ENCODE data around the gene NRAP. TPM values are rescaled to one million over a fixed set of nuclear protein-coding genes. Genes with fewer than 3 reads are reported as not detected.

NRAP gene
- total RNA-seq, 1 donor from 2014 or later: 27.1 TPM

DNA sequence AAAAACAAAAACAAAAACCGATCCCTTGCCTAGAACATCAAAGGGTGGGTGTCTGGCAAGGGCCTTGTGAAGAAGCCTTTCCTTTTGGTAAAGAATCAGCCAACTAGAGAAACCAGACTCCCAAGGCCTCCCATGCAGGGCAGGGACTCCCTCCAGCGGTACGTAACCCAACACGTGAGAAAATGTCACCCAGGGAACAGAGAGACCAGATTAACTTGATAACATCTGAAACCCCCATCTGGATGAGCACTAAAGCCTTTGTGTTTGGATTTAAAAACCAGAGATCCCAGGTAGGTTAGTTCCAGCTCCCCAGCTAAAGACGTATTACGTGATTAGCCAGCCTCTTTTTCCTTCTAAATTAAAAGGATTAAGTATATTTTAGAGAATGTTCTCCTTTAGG lies 114.0 kb downstream of the NRAP start:
- H3K4me3 ChIP-seq (ENCODE audit: low read length in 3 of 3): no peak overlapping the region
- H3K27me3 ChIP-seq (ENCODE audit: control insufficient read depth in 3 of 3, insufficient read depth in 3 of 3, low read length in 3 of 3): no peaks in the 10 kb centered on the region
- H3K9ac ChIP-seq (ENCODE audit: low read depth in 1 of 3, low read length in 3 of 3): no peak overlapping the region
- peak overlapping the region; percentile 41 for H3K27ac ChIP-seq (ENCODE audit: low read depth, low read length)
- peaks cover 0 to 5% (median 0%) of the 10 kb centered on the region in 3 donors for H3K4me1 ChIP-seq (ENCODE audit: control insufficient read depth in 3 of 3, insufficient read depth in 3 of 3, low read length in 3 of 3)
- H3K36me3 ChIP-seq (ENCODE audit: control insufficient read depth in 3 of 3, insufficient read depth in 3 of 3, low read length in 3 of 3): no peaks in the 10 kb centered on the region
- no peaks in the 10 kb centered on the region for H3K9me3 ChIP-seq (ENCODE audit: control insufficient read depth in 3 of 3, low read length in 3 of 3)

DNA sequence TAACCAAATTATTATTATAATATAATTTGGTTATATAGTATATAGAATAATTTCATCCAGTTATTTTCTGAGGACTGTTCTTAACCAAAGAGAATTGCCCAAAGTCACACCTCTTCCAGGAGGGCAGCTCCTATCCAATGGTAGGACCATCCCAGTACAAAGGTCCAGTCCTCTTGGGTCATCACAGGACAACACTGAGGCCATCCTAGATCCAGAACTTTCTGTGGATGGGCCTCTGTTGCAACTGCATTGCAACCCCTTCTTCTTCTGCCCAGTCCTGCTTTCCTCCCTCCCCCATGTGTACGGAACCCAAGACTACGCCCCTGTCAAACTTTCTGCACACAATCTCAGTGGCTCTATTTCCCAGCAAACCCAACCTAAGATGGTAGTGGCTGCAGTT lies 116.4 kb downstream of the NRAP start:
- Histone ChIP-seq H3K36me3 (ENCODE audit: control insufficient read depth in 3 of 3, insufficient read depth in 3 of 3, low read length in 3 of 3) (no peaks in the 10 kb centered on the region), H3K9me3 (ENCODE audit: control insufficient read depth in 3 of 3, low read length in 3 of 3) (no peaks in the 10 kb centered on the region), H3K4me3 (ENCODE audit: low read length in 3 of 3) (no peak overlapping the region), H3K9ac (ENCODE audit: low read depth in 1 of 3, low read length in 3 of 3) (no peak overlapping the region), H3K4me1 (ENCODE audit: control insufficient read depth in 3 of 3, insufficient read depth in 3 of 3, low read length in 3 of 3) (no peaks in the 10 kb centered on the region), H3K27me3 (ENCODE audit: control insufficient read depth in 3 of 3, insufficient read depth in 3 of 3, low read length in 3 of 3) (no peaks in the 10 kb centered on the region), H3K27ac (ENCODE audit: low read depth, low read length) (no peak overlapping the region)

DNA sequence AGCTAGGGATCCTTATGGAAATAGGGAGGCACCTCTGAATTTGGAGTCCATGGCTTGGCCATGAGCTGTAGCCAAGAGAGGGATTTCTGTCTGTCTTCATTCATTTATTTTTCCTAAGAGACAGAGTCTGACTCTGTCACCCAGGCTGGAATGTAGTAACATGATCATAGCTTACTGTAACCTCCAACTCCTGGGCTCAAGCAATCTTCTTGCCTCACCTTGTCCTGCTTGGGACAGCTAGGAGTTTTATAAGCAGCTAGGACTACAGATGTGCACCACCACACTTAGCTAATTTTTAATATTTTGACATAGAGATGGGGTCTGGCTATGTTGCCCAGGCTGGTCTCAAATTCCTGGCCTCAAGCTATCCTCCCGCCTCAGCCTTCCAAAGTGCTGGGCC lies 119.4 kb downstream of the NRAP start:
- H3K4me3 ChIP-seq (ENCODE audit: low read length in 3 of 3): no peak overlapping the region
- H3K36me3 ChIP-seq (ENCODE audit: control insufficient read depth in 3 of 3, insufficient read depth in 3 of 3, low read length in 3 of 3): no peaks in the 10 kb centered on the region
- H3K27ac ChIP-seq (ENCODE audit: low read depth, low read length): no peak overlapping the region
- no peaks in the 10 kb centered on the region for H3K9me3 ChIP-seq (ENCODE audit: control insufficient read depth in 3 of 3, low read length in 3 of 3)
- H3K4me1 ChIP-seq (ENCODE audit: control insufficient read depth in 3 of 3, insufficient read depth in 3 of 3, low read length in 3 of 3): peaks cover 12 to 16% (median 13%) of the 10 kb centered on the region in 3 donors
- H3K9ac ChIP-seq (ENCODE audit: low read depth in 1 of 3, low read length in 3 of 3): no peak overlapping the region
- H3K27me3 ChIP-seq (ENCODE audit: control insufficient read depth in 3 of 3, insufficient read depth in 3 of 3, low read length in 3 of 3): no peaks in the 10 kb centered on the region

DNA sequence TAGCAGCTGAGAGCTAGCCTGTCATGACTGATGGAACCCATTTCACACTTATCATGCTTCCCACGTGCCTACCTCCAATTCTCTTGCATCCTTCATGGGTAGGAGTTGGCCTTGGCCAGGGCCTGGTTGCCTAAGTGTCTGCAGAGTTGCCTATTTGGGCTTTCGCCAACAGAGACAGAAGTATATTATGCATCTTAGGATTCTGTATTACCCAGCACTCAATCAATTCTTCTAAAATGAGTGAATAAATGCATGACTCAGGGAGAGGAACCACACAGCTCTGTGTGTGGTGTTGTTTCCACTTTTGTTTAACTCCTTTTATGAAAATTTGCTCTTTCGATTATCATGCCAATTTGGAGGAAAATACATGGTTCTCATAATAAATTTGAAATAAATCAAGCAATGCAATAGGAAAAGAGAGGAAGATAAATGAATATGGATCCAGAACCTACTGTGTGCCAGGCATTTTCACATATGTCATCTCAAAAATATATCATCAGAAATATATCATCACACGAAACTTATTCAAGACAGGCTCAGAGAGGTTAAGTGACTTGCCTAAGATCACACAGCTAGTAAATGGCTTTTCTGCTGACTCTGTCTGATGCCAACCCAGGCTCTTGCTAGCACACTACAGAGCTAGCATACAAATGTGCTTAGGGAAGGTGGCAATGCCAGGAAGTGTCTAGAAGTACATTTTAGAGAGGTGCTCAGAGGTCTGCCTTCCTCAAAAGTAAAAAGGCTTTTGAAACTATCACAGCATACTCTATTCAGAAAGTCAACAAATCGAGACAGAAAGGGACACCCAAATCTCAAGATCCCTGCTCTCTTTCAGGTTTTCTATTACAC lies 120.5 kb downstream of the NRAP start:
- H3K4me1 ChIP-seq (ENCODE audit: control insufficient read depth in 3 of 3, insufficient read depth in 3 of 3, low read length in 3 of 3): peaks cover 12 to 16% (median 13%) of the 10 kb centered on the region in 3 donors
- H3K4me3 ChIP-seq (ENCODE audit: low read length in 3 of 3): no peak overlapping the region
- H3K9me3 ChIP-seq (ENCODE audit: control insufficient read depth in 3 of 3, low read length in 3 of 3): no peaks in the 10 kb centered on the region
- H3K36me3 ChIP-seq (ENCODE audit: control insufficient read depth in 3 of 3, insufficient read depth in 3 of 3, low read length in 3 of 3): no peaks in the 10 kb centered on the region
- no peak overlapping the region for H3K27ac ChIP-seq (ENCODE audit: low read depth, low read length)
- no peak overlapping the region for H3K9ac ChIP-seq (ENCODE audit: low read depth in 1 of 3, low read length in 3 of 3)
- no peaks in the 10 kb centered on the region for H3K27me3 ChIP-seq (ENCODE audit: control insufficient read depth in 3 of 3, insufficient read depth in 3 of 3, low read length in 3 of 3)

DNA sequence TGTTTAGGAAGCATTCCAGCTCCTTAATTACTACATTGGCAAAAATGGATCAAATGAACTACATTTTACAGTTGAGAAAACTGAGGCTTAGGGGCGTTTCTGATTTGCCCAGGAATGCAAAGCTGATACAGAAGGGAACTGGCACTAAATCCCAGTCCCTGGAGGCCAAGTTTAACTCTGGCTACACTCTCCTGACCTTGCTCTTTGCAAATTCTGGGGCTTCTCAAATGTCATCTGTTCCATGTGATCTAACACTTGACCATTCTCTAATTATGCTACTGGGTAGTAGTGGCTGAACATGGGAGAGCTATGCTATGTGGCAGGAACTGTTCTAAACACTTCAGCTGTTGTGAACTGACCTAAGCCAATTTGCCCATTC lies 122.3 kb downstream of the NRAP start:
- no peak overlapping the region for H3K4me3 ChIP-seq (ENCODE audit: low read length in 3 of 3)
- H3K27ac ChIP-seq (ENCODE audit: low read depth, low read length): no peak overlapping the region
- H3K36me3 ChIP-seq (ENCODE audit: control insufficient read depth in 3 of 3, insufficient read depth in 3 of 3, low read length in 3 of 3): no peaks in the 10 kb centered on the region

DNA sequence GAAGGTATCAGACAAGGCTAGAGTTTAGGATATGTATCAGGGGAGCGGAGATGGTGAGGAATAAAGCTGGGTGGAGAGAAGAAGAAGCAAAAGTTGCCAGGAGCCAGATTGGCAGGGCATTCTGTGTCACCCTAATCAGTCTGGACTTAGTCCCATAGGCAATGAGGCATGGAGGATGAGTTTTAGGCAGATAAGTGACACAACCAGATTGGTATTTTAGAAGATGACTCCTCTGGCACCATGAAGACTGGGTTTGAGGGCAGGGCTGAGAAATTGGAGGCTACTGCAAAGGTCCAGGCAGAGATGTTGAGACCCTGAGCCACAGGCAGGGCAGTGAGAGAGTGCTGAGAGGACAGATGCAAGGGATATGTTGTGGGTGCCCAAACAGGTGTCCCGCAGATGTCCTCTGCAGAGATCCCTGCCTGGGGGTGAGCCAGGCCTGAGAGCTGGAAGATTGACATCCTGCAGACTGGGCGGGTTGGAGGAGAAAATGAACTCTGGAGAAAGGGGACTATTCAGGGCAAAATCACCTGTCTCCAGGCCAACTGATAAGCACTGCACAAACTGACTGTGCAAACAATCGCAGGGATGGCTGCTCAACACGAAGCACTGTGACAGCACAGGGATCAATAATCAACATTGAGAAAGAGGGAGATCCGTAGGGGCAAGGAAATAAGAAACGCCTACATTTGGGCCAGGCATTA lies 122.8 kb downstream of the NRAP start:
- H3K27ac ChIP-seq (ENCODE audit: low read depth, low read length): no peak overlapping the region
- H3K9me3 ChIP-seq (ENCODE audit: control insufficient read depth in 3 of 3, low read length in 3 of 3): no peaks in the 10 kb centered on the region
- no peak overlapping the region for H3K4me3 ChIP-seq (ENCODE audit: low read length in 3 of 3)
- H3K9ac ChIP-seq (ENCODE audit: low read depth in 1 of 3, low read length in 3 of 3): no peak overlapping the region
- no peaks in the 10 kb centered on the region for H3K27me3 ChIP-seq (ENCODE audit: control insufficient read depth in 3 of 3, insufficient read depth in 3 of 3, low read length in 3 of 3)
- H3K4me1 ChIP-seq (ENCODE audit: control insufficient read depth in 3 of 3, insufficient read depth in 3 of 3, low read length in 3 of 3): peaks cover 12 to 16% (median 13%) of the 10 kb centered on the region in 3 donors
- H3K36me3 ChIP-seq (ENCODE audit: control insufficient read depth in 3 of 3, insufficient read depth in 3 of 3, low read length in 3 of 3): no peaks in the 10 kb centered on the region

More for the DNA sequence above, 122.3 kb downstream of the NRAP start:
- no peaks in the 10 kb centered on the region for H3K27me3 ChIP-seq (ENCODE audit: control insufficient read depth in 3 of 3, insufficient read depth in 3 of 3, low read length in 3 of 3)
- peaks cover 12 to 16% (median 13%) of the 10 kb centered on the region in 3 donors for H3K4me1 ChIP-seq (ENCODE audit: control insufficient read depth in 3 of 3, insufficient read depth in 3 of 3, low read length in 3 of 3)
- no peak overlapping the region for H3K9ac ChIP-seq (ENCODE audit: low read depth in 1 of 3, low read length in 3 of 3)
- no peaks in the 10 kb centered on the region for H3K9me3 ChIP-seq (ENCODE audit: control insufficient read depth in 3 of 3, low read length in 3 of 3)

DNA sequence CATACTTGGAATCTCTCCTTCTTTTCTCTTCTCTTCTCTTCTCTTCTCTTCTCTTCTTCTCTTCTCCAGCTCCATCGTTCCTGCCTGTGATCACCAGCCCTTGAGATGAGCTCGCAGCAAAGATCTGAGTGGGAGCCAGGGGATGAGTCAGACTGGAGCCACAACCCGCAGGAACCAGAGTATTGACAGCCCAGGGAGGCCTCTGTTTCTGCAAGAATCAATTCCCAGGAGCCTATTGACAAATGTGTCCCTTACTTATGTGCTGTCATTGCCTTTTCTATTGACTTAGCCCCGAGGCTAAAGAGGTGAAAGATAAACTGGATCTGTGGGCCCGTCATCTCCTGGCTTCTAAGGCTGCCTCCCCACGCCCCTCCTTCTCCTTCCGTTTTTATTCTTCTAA lies 124.1 kb downstream of the NRAP start:
- Histone ChIP-seq H3K4me1 (ENCODE audit: control insufficient read depth in 3 of 3, insufficient read depth in 3 of 3, low read length in 3 of 3) (peaks cover 12 to 16% (median 13%) of the 10 kb centered on the region in 3 donors), H3K9ac (ENCODE audit: low read depth in 1 of 3, low read length in 3 of 3) (no peak overlapping the region), H3K36me3 (ENCODE audit: control insufficient read depth in 3 of 3, insufficient read depth in 3 of 3, low read length in 3 of 3) (no peaks in the 10 kb centered on the region), H3K9me3 (ENCODE audit: control insufficient read depth in 3 of 3, low read length in 3 of 3) (no peaks in the 10 kb centered on the region), H3K27me3 (ENCODE audit: control insufficient read depth in 3 of 3, insufficient read depth in 3 of 3, low read length in 3 of 3) (peaks cover 0 to 3% (median 0%) of the 10 kb centered on the region in 3 donors), H3K27ac (ENCODE audit: low read depth, low read length) (no peak overlapping the region), H3K4me3 (ENCODE audit: low read length in 3 of 3) (no peak overlapping the region)

Other genes starting within 250 kb of the NRAP start
- under 0.01 TPM for gene HABP2, start 111.0 kb downstream of the NRAP start, total RNA-seq
- 13.6 TPM for gene CASP7, start 15.9 kb upstream of the NRAP start, total RNA-seq
- gene PLEKHS1, start 87.6 kb upstream of the NRAP start, total RNA-seq: 0.52 TPM
- 5.2 TPM for gene DCLRE1A, start 190.0 kb upstream of the NRAP start, total RNA-seq
- 15.1 TPM for gene NHLRC2, start 190.6 kb upstream of the NRAP start, total RNA-seq